Measurements from ENCODE around the gene GEMIN2.

Gene GEMIN2

DNA sequence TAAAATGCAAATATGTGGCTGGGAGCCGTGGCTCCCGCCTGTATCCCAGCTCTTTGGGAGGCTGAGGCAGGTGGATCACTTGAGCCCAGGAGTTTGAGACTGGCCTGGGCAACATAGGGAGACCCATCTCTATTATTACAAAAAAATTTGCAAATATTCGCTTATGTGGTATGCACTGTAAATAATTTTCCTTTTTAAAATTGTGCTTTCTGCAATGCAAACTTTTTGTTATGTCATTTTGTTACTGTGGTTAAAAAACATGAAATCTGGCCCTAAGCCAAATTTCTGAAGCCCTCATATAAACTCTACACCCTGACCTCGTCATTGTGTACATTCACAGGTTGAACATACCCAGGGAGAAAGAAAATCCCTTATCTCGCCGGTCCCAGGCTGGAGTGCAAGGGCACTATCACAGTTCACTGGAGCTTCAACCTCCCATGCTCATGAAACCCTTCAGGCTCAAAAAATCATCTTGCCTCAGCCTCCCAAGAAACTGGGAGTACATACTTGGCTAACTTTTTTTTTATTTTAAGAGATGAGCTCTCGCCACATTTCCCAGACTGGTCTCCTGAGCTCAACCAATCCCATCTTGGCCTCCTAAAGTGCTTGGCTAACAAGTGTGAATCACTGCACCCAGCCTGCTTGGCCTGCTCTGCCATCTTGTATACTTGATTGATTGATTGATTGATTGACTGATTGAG lies 31.3 kb downstream of the GEMIN2 start:
- TF ChIP-seq, protein P1, sequence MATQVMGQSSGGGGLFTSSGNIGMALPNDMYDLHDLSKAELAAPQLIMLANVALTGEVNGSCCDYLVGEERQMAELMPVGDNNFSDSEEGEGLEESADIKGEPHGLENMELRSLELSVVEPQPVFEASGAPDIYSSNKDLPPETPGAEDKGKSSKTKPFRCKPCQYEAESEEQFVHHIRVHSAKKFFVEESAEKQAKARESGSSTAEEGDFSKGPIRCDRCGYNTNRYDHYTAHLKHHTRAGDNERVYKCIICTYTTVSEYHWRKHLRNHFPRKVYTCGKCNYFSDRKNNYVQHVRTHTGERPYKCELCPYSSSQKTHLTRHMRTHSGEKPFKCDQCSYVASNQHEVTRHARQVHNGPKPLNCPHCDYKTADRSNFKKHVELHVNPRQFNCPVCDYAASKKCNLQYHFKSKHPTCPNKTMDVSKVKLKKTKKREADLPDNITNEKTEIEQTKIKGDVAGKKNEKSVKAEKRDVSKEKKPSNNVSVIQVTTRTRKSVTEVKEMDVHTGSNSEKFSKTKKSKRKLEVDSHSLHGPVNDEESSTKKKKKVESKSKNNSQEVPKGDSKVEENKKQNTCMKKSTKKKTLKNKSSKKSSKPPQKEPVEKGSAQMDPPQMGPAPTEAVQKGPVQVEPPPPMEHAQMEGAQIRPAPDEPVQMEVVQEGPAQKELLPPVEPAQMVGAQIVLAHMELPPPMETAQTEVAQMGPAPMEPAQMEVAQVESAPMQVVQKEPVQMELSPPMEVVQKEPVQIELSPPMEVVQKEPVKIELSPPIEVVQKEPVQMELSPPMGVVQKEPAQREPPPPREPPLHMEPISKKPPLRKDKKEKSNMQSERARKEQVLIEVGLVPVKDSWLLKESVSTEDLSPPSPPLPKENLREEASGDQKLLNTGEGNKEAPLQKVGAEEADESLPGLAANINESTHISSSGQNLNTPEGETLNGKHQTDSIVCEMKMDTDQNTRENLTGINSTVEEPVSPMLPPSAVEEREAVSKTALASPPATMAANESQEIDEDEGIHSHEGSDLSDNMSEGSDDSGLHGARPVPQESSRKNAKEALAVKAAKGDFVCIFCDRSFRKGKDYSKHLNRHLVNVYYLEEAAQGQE (IDR thresholded peaks at IDR 0.05; ENCODE audit: insufficient read depth in 1 of 2, low read depth in 2 of 2, low read length in 2 of 2): no peak
- TF ChIP-seq SIN3A (IDR thresholded peaks at IDR 0.05; ENCODE audit: borderline replicate concordance, insufficient read depth, low read length): no peak
- no peak for TF ChIP-seq POLR2AphosphoS5 (IDR thresholded peaks at IDR 0.05; ENCODE audit: low read depth, low read length)
- TF ChIP-seq TAF1 (IDR thresholded peaks at IDR 0.05; ENCODE audit: borderline replicate concordance, insufficient read depth, low read length): no peak
- TF ChIP-seq FOXP2 (optimal IDR thresholded peaks at IDR 0.05; ENCODE audit: borderline replicate concordance, extremely low read depth, extremely low read length, insufficient read depth): no peak

DNA sequence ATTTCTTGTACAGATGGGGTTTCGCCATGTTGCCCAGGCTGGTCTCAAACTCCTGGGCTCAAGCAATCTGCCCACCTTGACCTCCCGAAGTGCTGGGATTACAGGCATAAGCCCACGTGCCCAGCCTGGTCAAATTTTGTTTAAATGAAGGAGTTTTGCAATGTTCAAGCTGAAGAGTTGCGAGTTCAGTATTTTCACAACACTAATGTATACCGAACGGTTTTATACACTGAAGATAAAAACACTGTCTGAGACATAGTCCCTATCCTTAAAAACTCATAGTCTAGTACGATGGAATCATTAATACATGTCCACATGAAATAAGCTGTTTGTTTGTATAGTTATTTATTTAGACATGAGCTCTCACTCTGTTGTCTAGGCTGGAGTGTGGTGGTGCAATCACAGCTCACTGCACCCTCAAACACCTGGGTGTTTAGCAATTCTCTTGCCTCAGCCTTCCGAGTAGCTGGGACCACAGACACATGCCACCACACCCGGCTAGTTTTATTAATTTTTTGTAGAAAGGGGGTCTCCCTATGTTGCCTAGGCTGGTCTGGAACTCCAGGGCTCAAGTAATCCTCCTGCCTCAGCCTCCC lies 40.6 kb downstream of the GEMIN2 start:
- TF ChIP-seq POLR2AphosphoS5 (IDR thresholded peaks at IDR 0.05; ENCODE audit: low read depth, low read length) (no peak), FOXP2 (optimal IDR thresholded peaks at IDR 0.05; ENCODE audit: borderline replicate concordance, extremely low read depth, extremely low read length, insufficient read depth) (no peak), TAF1 (IDR thresholded peaks at IDR 0.05; ENCODE audit: borderline replicate concordance, insufficient read depth, low read length) (no peak), SIN3A (IDR thresholded peaks at IDR 0.05; ENCODE audit: borderline replicate concordance, insufficient read depth, low read length) (no peak)
- TF ChIP-seq, protein P1 (IDR thresholded peaks at IDR 0.05; ENCODE audit: insufficient read depth in 1 of 2, low read depth in 2 of 2, low read length in 2 of 2): no peak

DNA sequence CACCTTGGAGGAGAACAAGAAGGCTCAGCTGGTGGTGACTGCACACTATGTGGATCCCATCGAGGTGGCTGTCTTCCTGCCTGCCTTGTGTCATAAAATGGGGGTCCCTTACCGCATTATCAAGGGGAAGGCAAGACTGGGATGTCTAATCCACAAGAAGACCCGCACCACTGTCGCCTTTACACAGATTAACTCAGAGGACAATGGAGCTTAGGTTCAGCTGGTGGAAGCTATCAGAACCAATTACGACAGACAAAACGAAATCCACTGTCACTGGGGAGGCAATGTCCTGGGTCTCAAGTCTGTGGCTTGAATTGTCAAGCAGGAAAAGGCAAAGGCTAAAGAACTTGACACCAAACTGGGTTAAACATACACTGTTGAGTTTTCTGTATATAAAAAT lies 43.4 kb downstream of the GEMIN2 start:
- TF ChIP-seq SIN3A (IDR thresholded peaks at IDR 0.05; ENCODE audit: borderline replicate concordance, insufficient read depth, low read length) (no peak), FOXP2 (optimal IDR thresholded peaks at IDR 0.05; ENCODE audit: borderline replicate concordance, extremely low read depth, extremely low read length, insufficient read depth) (no peak), TAF1 (IDR thresholded peaks at IDR 0.05; ENCODE audit: borderline replicate concordance, insufficient read depth, low read length) (no peak), POLR2AphosphoS5 (IDR thresholded peaks at IDR 0.05; ENCODE audit: low read depth, low read length) (no peak)
- TF ChIP-seq, protein P1 (IDR thresholded peaks at IDR 0.05; ENCODE audit: insufficient read depth in 1 of 2, low read depth in 2 of 2, low read length in 2 of 2): no peak

DNA sequence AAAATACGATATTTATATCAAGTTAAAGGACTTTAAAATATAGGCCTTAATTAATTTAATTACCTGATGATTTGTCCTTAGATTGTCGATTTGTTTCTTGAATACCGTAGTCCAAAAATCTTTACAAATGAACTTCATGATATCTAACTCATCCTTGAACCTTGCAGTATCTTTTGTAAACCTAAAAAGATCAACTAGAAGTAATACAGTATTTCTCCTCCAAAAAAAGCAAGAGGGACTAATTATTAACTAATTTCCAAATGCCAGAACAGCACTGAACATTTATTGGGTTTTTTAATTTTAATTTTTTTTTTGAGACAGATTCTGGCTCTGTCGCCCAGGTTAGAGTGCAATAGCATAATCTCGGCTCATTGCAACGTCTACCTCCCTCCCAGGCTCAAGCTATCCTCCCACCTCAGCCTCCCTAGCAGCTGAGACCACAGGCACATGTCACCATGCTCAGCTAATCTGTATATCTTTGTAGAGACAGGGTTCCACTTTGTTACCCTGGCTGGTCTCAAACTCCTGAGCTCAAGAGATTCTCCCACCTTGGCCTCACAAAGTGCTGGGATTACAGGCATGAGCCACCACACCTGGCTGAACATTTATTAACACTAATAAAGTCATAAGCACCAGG lies 44.2 kb downstream of the GEMIN2 start:
- TF ChIP-seq TAF1 (IDR thresholded peaks at IDR 0.05; ENCODE audit: borderline replicate concordance, insufficient read depth, low read length) (no peak), FOXP2 (optimal IDR thresholded peaks at IDR 0.05; ENCODE audit: borderline replicate concordance, extremely low read depth, extremely low read length, insufficient read depth) (no peak), SIN3A (IDR thresholded peaks at IDR 0.05; ENCODE audit: borderline replicate concordance, insufficient read depth, low read length) (no peak), POLR2AphosphoS5 (IDR thresholded peaks at IDR 0.05; ENCODE audit: low read depth, low read length) (no peak)
- TF ChIP-seq, protein P1 (IDR thresholded peaks at IDR 0.05; ENCODE audit: insufficient read depth in 1 of 2, low read depth in 2 of 2, low read length in 2 of 2): no peak
